Measurements from ENCODE around the gene VTI1A. TPM values are rescaled to one million over a fixed set of nuclear protein-coding genes. Genes with fewer than 3 reads are reported as not detected.
A peak's percentile ranks its signal among the peaks of the same experiment; 100 is the strongest.

VTI1A gene
- total and polyA plus RNA-seq, 9 donors = 8.8 to 23.5 (median 13.4) TPM

DNA sequence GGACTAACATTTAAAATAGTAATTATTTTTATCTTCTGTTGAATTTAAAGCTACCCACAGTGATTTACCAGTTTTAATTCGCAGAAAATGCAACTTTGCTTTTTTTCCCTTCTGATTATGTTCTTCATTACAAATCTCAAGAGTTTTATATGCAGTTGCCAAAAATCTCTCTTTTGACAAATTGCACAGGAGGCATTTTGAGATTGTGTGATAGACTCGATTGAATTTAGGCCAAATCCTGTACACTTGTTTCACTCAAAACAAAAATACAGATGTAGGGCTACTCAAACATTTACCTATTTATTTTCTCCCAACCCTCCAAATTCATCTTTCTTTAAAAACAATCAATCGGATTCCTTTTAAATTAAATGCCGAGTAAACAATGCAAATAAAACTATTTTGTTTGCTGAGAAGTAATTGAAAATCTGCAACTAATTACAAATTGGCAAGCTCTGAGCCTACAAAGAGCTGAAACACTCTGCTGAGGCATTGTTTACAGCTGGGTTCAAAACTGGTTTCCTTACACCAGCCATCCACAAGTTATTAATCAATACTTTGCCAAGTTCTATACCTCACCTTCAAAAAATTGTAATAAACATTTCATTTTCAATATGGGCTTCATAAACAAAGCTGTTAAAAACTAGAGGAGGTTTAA, 288.2 kb downstream of the VTI1A start:
- no CpG with 5 or more reads among the region's 4 CpGs for WGBS (ENCODE audit: insufficient coverage)
- Histone ChIP-seq H3K27ac (ENCODE audit: low read length) (no peak overlapping the region), H3K27me3 (ENCODE audit: control insufficient read depth, insufficient read depth, low read length) (no peaks in the 10 kb centered on the region), H3K36me3 (ENCODE audit: control insufficient read depth, insufficient read depth, low read length) (no peaks in the 10 kb centered on the region), H3K4me3 (ENCODE audit: low read length) (no peak overlapping the region), H3K4me1 (ENCODE audit: control insufficient read depth, insufficient read depth, low read length) (peaks cover 17% of the 10 kb centered on the region), H3K9me3 (replicated peaks; ENCODE audit: control insufficient read depth, low read depth, low read length) (no peaks in the 10 kb centered on the region)
- peak; percentile 68 for DNase-seq

DNA sequence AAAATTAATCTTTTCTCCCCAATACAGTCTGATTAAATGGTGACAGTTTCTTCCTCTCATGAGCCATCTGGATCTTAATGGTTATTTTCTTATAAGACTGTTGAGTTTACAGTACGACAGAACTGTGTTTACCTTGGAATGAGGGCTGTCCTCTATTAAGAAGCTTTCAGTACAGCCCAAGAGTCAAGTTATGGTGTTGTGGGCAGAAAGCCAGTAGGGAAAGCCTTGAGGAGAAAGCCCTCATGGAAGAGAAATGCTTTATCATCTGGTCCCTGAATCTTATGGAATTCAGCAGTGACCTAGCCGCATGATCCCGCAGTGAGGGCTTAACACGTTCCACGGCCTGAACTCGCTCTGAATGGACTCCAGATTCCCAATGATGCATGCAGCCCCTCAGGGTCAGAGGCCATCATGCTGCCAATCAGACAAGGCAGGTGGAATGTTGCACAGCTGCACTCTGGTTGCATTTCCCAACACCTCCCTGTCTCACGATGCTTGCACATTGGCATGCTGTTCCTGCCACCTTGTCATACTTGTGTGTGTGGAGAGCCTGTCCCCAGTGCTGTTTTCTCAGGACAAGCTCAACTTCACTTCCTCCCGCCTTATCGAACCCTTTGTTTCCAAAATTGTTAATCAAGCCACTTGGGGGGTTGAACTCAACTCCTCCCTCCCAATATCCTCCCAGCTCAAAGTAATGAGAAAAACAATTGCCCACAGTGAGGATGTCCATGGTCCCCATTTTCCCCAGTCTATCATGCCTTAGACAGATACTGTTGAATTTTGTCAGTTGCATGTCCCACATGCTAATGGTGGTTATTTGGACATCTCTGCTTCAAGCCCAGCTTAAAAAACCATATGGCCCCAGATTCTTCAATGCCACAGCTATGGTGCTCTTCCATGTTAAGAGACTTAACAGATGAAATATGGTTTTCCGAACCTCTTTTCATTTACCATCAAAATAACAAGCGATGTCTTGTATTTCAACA, 291.9 kb downstream of the VTI1A start:
- Histone ChIP-seq H3K9me3 (replicated peaks; ENCODE audit: control insufficient read depth, low read depth, low read length) (no peaks in the 10 kb centered on the region), H3K27me3 (ENCODE audit: control insufficient read depth, insufficient read depth, low read length) (no peaks in the 10 kb centered on the region), H3K4me3 (ENCODE audit: low read length) (no peak overlapping the region), H3K4me1 (ENCODE audit: control insufficient read depth, insufficient read depth, low read length) (peaks cover 15% of the 10 kb centered on the region), H3K36me3 (ENCODE audit: control insufficient read depth, insufficient read depth, low read length) (no peaks in the 10 kb centered on the region), H3K27ac (ENCODE audit: low read length) (peak overlapping the region; percentile 17)
- peak; percentile 73 for DNase-seq
- 49% methylated on average over 9 of the region's 11 CpGs for WGBS (ENCODE audit: insufficient coverage)

DNA sequence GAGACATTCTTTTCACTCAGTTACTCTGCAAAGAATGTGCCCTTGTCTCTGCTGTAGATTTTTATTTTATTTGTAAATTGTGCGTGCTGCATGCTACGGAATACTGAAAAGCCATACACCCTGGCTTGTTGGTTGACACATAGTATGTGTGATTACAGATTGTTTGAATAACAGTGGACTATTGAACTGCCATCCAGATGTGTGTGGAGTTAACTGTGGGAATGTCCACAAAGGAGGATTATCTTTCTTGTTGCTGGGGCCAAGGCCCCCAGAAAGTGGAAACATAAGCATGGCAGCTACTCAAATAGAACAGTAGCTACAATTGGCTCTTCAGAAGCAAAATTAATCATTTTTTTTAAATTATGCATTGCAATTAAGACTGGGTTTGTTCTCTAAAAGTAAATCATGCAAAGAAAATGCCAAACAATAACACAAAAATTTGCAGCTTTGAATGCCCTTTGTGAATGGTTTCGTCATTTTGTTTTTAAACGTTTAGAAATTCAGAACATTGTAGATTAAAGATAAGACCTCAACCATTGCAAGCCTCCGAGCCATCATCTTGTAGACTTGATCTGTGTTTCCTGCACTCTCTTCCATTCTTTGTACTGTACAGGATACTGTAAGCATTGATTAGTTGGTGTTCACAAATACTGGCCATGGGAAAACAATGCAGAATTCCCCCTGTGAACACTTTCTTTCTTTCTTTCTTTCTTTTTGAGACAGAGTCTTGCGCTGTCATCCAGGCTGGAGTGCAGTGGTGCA, 292.8 kb downstream of the VTI1A start:
- DNase-seq = no peak

DNA sequence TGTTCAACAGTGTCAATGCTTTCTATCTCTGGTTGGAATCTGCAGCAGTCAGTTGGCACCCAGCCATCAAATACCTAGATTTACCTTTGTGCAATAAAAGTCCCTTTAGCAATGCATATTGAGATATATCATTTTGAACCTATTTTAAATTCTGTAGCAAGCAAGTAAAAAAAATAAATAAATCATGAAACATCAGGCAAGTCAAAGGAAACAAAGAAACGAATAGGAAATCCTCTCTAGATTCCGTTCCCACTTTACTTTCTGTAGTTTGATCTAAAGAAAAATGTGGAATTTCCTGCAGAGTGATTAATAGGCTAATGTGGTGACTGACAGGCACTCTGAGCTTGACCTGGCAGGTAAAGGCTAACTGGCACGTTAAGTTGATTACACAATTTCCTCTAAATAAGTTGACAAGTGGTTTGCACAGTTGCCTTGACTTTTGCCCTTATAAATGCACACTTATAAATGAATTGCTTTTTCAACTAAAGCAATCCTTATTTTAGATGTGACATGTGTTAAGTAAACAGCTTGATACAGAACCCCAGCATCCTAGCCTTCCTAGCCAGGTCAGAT, 294.9 kb downstream of the VTI1A start:
- peaks cover 13% of the 10 kb centered on the region for H3K4me1 ChIP-seq (ENCODE audit: control insufficient read depth, insufficient read depth, low read length)
- no peak overlapping the region for H3K4me3 ChIP-seq (ENCODE audit: low read length)
- H3K27ac ChIP-seq (ENCODE audit: low read length) = no peak overlapping the region
- no peak for DNase-seq
- WGBS (ENCODE audit: insufficient coverage) = no CpG with 5 or more reads among the region's 3 CpGs
- no peaks in the 10 kb centered on the region for H3K36me3 ChIP-seq (ENCODE audit: control insufficient read depth, insufficient read depth, low read length)
- no peaks in the 10 kb centered on the region for H3K9me3 ChIP-seq (replicated peaks; ENCODE audit: control insufficient read depth, low read depth, low read length)
- no peaks in the 10 kb centered on the region for H3K27me3 ChIP-seq (ENCODE audit: control insufficient read depth, insufficient read depth, low read length)

More for the DNA sequence above, 292.8 kb downstream of the VTI1A start:
- Histone ChIP-seq H3K27ac (ENCODE audit: low read length) (no peak overlapping the region), H3K27me3 (ENCODE audit: control insufficient read depth, insufficient read depth, low read length) (no peaks in the 10 kb centered on the region), H3K4me1 (ENCODE audit: control insufficient read depth, insufficient read depth, low read length) (peaks cover 15% of the 10 kb centered on the region), H3K36me3 (ENCODE audit: control insufficient read depth, insufficient read depth, low read length) (no peaks in the 10 kb centered on the region), H3K9me3 (replicated peaks; ENCODE audit: control insufficient read depth, low read depth, low read length) (no peaks in the 10 kb centered on the region), H3K4me3 (ENCODE audit: low read length) (no peak overlapping the region)
- 100% methylated on average over 2 of the region's 6 CpGs for WGBS (ENCODE audit: insufficient coverage)

DNA sequence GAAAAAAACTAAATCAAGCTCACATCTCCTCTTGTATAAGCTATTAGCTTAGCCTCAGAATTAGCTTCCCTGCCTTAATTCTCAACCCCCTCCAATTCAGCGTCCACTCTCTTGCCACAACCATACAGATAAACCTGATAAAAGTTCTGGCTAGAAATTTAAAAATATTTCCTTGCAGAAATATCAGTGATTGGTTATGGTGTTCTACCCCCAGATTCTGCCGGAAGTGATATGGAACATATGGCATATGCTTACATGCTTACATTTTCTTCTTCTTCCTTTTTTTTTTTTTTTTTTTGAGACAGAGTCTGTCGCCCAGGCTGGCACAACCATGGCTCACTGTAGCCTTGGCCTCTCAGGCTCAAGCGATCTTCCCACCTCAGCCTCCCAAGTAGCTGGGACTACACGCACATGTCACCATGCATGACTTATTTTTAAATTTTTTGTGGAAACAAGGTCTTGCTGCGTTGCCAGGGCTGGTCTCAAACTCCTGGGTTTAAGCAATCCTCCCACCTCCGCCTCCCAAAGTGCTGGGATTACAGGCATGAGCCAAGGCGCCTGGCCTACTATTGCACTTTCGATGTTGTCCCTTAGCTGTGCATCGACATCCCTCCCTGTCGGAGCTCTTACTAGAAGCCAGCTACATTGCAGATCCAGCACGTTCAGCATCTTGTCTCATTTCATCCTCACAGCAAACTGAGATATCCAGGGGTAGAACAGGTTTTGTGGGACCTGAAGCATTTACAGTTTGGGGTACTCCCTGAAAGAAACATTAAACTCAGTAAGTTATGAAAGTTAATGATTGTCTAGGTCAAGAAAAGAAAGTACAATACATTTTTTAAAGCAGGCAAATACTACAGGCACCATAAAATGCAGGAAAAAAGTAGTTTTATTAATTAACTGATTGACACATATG, 297.4 kb downstream of the VTI1A start:
- DNase-seq = no peak
- H3K36me3 ChIP-seq (ENCODE audit: control insufficient read depth, insufficient read depth, low read length) = no peaks in the 10 kb centered on the region
- no peaks in the 10 kb centered on the region for H3K9me3 ChIP-seq (replicated peaks; ENCODE audit: control insufficient read depth, low read depth, low read length)
- H3K4me3 ChIP-seq (ENCODE audit: low read length) = no peak overlapping the region
- H3K27ac ChIP-seq (ENCODE audit: low read length) = no peak overlapping the region
- 77% methylated on average over 5 of the region's 12 CpGs for WGBS (ENCODE audit: insufficient coverage)
- H3K27me3 ChIP-seq (ENCODE audit: control insufficient read depth, insufficient read depth, low read length) = no peaks in the 10 kb centered on the region
- H3K4me1 ChIP-seq (ENCODE audit: control insufficient read depth, insufficient read depth, low read length) = peaks cover 6% of the 10 kb centered on the region

DNA sequence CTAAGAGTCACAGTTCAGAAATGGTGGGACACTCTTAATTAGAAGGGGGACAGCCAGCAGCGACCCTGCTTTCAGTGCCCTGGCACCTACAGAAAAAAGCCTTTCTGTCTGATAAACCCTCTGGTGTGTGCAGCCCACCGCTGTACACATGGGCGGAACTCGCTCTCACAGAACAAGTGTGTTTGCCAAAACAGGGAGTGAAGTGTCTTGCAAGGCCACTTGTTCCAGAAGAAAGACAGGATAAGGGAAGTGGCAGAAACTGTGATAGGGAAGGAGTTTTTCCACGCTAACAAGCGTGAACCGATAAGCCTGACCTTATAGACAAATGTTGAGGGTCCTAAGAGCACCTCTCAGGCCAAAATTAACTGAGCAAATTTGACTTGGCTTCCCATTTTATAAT, 299.3 kb downstream of the VTI1A start:
- no peak for DNase-seq
- Histone ChIP-seq H3K36me3 (ENCODE audit: control insufficient read depth, insufficient read depth, low read length) (no peaks in the 10 kb centered on the region), H3K27me3 (ENCODE audit: control insufficient read depth, insufficient read depth, low read length) (no peaks in the 10 kb centered on the region), H3K4me1 (ENCODE audit: control insufficient read depth, insufficient read depth, low read length) (peaks cover 6% of the 10 kb centered on the region), H3K4me3 (ENCODE audit: low read length) (no peak overlapping the region), H3K9me3 (replicated peaks; ENCODE audit: control insufficient read depth, low read depth, low read length) (no peaks in the 10 kb centered on the region), H3K27ac (ENCODE audit: low read length) (no peak overlapping the region)
- 88% methylated on average over 6 of the region's 7 CpGs for WGBS (ENCODE audit: insufficient coverage)

DNA sequence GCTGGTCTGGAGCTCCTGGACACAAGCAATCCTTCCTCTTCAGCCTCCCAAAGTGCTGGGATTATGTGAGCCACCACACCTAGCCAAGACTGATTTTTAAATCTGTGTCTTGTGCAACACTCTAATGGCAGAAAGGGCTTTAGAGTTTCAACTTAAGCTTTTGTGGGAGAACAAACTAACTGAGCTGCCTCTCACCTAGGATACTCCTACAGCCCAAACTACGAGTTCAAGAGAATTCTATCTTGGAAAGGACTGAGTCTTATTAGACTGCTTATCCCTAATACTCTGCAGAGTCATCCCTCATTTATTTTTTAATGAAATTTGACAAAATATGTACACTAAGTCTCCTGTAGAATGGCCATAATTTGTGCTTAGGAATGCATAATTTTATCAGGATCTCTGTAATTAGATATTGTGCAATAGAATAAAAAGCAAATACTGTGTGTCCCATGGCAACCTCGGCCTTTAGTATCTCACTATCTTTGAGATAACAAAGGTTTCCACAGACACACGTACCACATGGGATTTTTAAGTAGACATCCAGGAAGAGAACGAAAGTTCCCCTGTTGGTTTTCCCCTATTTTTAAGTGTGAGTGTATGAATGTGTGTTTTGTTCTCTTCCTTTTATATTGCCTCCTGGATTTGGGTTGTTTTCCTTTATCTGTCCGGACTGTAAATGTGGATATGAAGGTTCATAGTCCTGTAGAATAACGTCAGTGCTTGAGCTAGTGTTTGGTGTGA, 303.6 kb downstream of the VTI1A start:
- no peaks in the 10 kb centered on the region for H3K27me3 ChIP-seq (ENCODE audit: control insufficient read depth, insufficient read depth, low read length)
- H3K27ac ChIP-seq (ENCODE audit: low read length) = no peak overlapping the region
- WGBS (ENCODE audit: insufficient coverage) = 92% methylated on average over 2 of the region's 6 CpGs
- H3K9me3 ChIP-seq (replicated peaks; ENCODE audit: control insufficient read depth, low read depth, low read length) = no peaks in the 10 kb centered on the region
- H3K4me3 ChIP-seq (ENCODE audit: low read length) = no peak overlapping the region
- H3K36me3 ChIP-seq (ENCODE audit: control insufficient read depth, insufficient read depth, low read length) = no peaks in the 10 kb centered on the region
- peaks cover 5% of the 10 kb centered on the region for H3K4me1 ChIP-seq (ENCODE audit: control insufficient read depth, insufficient read depth, low read length)
- no peak for DNase-seq

DNA sequence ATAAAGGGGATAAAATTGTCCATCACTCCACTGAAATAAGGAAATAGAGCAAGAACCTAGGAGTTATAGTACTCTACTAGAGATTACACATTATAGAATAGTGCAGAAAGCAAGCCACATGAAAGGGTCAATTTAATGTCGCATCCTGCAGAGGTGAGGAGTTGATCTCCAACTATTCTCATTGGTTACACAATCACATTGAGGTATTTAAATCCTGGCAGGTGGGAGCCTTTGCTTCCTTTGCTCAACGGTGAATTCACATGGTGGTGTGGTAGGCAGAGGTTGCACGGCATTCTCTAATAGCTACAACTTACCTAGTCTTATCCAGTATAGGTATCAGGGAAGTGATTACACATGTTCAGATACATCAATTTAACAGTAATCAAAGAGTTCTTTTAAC, 304.6 kb downstream of the VTI1A start:
- Histone ChIP-seq H3K4me3 (ENCODE audit: low read length) (no peak overlapping the region), H3K27ac (ENCODE audit: low read length) (no peak overlapping the region), H3K9me3 (replicated peaks; ENCODE audit: control insufficient read depth, low read depth, low read length) (no peaks in the 10 kb centered on the region), H3K4me1 (ENCODE audit: control insufficient read depth, insufficient read depth, low read length) (peaks cover 5% of the 10 kb centered on the region), H3K27me3 (ENCODE audit: control insufficient read depth, insufficient read depth, low read length) (no peaks in the 10 kb centered on the region), H3K36me3 (ENCODE audit: control insufficient read depth, insufficient read depth, low read length) (no peaks in the 10 kb centered on the region)
- WGBS (ENCODE audit: insufficient coverage) = no CpG with 5 or more reads among the region's 3 CpGs
- DNase-seq = no peak

DNA sequence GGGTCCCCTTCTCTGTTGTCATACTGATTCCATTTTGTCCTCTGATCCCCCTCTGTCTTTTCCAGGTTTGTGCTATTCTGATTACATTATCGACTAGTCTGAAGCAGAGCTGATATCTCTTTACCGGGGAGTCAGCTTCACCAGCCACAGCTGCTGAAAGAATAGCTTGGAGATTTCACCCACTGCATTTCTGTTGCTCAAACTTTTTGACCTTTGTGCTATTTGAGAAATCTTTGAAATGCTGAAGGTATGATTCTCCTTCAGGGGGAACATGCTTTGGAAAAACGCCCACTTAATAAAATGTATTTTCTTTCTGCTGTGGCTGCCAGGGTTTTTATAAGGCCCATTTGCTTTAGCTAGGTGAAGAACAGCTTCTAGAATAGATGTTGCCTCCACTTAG, 305.3 kb downstream of the VTI1A start:
- Histone ChIP-seq H3K4me3 (ENCODE audit: low read length) (no peak overlapping the region), H3K9me3 (replicated peaks; ENCODE audit: control insufficient read depth, low read depth, low read length) (no peaks in the 10 kb centered on the region), H3K4me1 (ENCODE audit: control insufficient read depth, insufficient read depth, low read length) (peaks cover 5% of the 10 kb centered on the region), H3K27me3 (ENCODE audit: control insufficient read depth, insufficient read depth, low read length) (no peaks in the 10 kb centered on the region), H3K36me3 (ENCODE audit: control insufficient read depth, insufficient read depth, low read length) (no peaks in the 10 kb centered on the region), H3K27ac (ENCODE audit: low read length) (no peak overlapping the region)
- DNase-seq = no peak
- no CpG with 5 or more reads among the region's 3 CpGs for WGBS (ENCODE audit: insufficient coverage)
